Measurements from ENCODE around the gene TRERF1.

The TRERF1 gene

GRCh38 chr6:42345696-42346416 is 105.9 kb downstream of the TRERF1 start:
- no peak for TF ChIP-seq CTCF (conservative IDR thresholded peaks at IDR 0.05; ENCODE audit: low read length)
- H3K4me3 ChIP-seq (ENCODE audit: low read length): no peak overlapping the region
- DNase-seq (ENCODE audit: low read depth): no peak

GRCh38 chr6:42344756-42345155 is 107.0 kb downstream of the TRERF1 start:
- TF ChIP-seq CTCF (conservative IDR thresholded peaks at IDR 0.05; ENCODE audit: low read length): no peak
- no peak for DNase-seq (ENCODE audit: low read depth)
- H3K4me3 ChIP-seq (ENCODE audit: low read length): no peak overlapping the region

GRCh38 chr6:42341771-42342553 is 109.8 kb downstream of the TRERF1 start:
- H3K4me3 ChIP-seq (ENCODE audit: low read length): no peak overlapping the region
- no peak for DNase-seq (ENCODE audit: low read depth)
- TF ChIP-seq CTCF (conservative IDR thresholded peaks at IDR 0.05; ENCODE audit: low read length): no peak

- no peak for TF ChIP-seq CTCF (conservative IDR thresholded peaks at IDR 0.05; ENCODE audit: low read length)
- no peak for DNase-seq (ENCODE audit: low read depth)
- H3K4me3 ChIP-seq (ENCODE audit: low read length): no peak overlapping the region
Observed at GRCh38 chr6:42341221-42341620, 110.5 kb downstream of the TRERF1 start.

- no peak overlapping the region for H3K4me3 ChIP-seq (ENCODE audit: low read length)
- TF ChIP-seq CTCF (conservative IDR thresholded peaks at IDR 0.05; ENCODE audit: low read length): no peak
- DNase-seq (ENCODE audit: low read depth): no peak
Observed at GRCh38 chr6:42340511-42340910, 111.2 kb downstream of the TRERF1 start.

- no peak for TF ChIP-seq CTCF (conservative IDR thresholded peaks at IDR 0.05; ENCODE audit: low read length)
- DNase-seq (ENCODE audit: low read depth): no peak
- H3K4me3 ChIP-seq (ENCODE audit: low read length): no peak overlapping the region
Observed at GRCh38 chr6:42339991-42340401, 111.7 kb downstream of the TRERF1 start.
